ENCODE data around the gene SEC14L2.

The SEC14L2 gene

DNA sequence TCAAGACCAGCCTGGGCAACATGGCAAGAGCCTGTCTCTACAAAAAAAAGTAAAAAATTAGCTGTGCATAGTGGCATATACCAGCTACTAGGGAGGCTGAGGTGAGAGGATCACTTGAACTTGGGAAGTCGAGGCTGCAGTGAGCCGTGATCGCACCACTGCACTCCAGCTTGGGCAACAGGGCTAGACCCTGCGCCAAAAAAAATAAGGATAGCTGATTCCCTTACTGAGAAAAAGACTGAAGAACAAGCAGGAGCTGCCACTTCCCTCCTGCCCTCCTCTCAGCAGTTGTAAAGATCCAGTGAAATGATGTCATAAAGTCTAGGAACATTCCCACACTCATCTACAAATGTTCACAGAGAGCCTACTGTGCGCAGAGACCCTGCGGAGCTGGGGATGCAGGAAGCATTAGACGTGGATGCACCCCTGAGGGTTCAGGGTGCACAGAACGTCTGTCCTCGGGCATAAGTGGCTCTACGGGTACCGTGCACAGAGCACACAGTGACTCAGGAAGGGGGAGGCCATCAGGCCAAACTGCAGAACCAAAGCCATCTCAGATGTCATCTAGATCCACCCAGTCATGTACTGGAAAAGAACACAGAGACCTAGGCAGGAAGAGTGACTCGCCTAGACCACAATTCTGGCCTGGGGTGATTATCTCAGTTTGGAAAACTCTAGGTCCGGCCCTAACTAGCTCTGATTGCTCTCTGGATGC is 11.7 kb downstream of the SEC14L2 start:
- no peak for DNase-seq

DNA sequence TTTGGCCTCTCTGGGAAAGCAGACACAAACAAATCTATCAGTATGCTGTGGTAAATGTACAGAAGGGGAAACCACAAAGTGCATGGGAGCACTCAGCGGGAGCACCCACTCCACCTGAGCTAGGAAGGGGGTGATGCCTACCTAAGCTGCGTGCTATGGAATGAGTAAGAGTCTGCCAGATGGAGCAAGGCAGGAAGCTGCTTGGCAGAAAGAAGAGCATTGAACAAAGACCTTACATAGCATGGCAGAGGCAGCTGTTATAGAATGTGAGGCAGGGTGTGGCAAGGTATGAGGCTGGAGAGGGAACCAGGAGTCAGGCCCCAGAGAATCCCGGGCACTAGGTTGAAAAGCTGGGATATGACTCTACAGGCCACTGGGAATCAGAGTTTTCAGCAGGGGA is 15.0 kb downstream of the SEC14L2 start:
- no peak for DNase-seq

DNA sequence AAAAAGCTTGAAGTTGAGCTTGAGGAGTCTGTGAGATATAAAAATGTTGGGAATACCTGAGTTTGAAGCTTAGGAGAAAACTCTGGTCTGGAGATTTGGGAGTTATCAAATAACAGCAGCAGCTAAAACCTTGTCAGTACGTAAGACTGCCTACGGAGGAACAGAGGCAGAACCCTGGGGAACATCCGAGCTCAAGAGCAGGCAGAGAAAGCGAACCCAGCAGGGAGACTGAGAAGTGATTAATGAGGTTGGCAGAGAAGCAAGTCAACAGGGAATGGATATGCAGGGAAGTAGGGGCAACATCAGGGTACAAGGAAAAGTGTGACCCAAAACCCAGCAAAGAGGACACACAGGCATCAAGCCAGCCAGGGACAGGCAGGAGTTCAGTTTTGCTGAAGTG is 16.2 kb downstream of the SEC14L2 start:
- no peak for DNase-seq

DNA sequence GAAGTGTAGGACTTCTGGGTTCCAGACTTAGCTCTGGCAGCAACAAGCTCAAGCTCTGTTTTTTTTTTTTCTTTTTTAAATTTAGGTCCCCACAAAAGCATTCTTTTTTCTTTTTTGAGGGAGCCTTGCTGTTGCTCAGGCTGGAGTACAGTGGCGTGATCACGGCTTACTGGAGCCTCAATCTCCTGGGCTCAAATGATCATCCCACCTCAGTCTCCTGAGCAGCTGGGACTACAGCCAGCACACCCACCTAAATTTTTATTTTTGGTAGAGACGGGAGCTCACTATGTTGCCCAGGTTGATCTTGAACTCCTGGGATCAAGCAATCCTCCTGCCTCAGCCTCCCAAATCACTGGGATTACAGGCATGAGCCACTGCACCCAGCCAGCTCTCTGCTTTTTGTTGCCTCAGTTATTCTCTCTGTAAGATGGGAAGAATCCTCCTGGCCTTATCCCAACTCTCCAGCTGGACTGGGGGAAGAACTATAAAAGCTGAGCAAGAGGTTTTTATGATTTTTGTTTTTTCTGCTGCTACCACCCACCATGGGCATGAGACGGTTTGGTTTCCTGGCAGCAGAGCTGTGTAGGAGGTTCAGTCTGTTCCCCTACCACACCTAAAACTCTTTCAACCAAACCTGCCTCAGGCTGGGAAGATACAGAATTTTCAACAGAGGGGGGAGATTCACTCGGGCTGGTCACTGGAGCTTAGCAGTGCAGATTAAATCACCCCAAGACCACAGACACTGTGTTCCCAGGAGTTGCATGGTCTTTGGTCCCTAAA is 17.1 kb downstream of the SEC14L2 start:
- DNase-seq: no peak

DNA sequence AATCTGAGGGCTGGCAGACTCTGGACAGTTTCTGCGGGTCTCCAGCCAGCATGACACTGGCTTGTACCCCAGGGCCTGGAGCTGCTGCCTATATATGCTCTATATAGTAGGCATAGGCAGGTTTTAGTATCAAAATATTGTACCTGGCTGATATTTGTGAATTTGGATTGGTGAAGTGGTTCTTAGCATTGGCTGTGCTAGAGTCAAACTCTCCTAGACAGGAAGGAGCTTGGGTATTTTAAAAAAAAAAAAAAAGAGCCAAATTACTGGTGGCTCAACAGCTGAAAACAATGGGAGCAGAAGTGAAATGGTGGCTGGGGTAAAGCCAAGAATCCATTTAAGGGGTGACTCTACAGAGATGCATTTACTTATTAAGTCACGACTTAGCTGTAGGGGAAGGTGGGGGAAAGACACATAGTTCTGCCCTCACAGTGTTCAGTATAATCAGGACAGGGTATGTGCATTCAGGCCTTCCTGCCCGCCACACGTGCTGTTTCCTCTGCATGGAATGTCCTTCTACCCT is 17.8 kb downstream of the SEC14L2 start:
- DNase-seq: no peak

DNA sequence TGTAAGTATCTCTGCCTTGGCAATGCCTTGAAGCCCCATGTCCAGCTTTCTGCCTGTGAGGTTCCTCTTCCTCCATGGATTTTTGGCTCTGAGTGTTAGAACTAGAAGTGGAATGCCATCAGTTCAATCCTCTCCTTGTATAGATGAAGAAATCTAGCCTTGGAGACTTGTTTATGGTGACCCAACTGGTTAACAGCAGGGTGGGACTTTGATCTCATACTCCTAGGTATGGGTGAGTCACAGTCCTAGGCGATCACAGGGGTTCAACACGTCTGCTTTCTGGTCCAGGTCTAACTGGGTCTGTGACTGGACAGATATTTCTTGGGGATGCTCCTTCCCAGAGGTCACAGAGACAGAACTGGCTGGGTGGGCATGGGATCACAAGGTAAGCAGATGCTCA is 19.6 kb downstream of the SEC14L2 start:
- no peak for DNase-seq

DNA sequence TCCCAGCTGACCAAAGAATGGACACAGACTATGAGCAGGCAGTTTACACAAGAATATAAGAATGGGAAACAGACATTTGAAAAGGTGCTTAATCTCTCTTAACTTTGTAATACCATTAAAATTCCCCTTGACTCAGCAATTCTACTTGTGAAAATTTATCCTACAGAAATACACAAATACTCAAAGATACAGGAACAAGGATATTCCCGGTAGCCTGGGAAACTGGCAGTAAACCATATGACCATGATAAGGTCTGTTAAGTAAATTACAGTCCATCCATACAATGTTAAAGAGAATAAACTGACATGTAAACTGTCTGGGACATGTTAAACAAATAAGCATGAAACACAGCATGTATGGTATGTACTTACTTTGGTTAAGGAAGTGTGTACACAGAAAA is 20.0 kb downstream of the SEC14L2 start:
- no peak for DNase-seq

DNA sequence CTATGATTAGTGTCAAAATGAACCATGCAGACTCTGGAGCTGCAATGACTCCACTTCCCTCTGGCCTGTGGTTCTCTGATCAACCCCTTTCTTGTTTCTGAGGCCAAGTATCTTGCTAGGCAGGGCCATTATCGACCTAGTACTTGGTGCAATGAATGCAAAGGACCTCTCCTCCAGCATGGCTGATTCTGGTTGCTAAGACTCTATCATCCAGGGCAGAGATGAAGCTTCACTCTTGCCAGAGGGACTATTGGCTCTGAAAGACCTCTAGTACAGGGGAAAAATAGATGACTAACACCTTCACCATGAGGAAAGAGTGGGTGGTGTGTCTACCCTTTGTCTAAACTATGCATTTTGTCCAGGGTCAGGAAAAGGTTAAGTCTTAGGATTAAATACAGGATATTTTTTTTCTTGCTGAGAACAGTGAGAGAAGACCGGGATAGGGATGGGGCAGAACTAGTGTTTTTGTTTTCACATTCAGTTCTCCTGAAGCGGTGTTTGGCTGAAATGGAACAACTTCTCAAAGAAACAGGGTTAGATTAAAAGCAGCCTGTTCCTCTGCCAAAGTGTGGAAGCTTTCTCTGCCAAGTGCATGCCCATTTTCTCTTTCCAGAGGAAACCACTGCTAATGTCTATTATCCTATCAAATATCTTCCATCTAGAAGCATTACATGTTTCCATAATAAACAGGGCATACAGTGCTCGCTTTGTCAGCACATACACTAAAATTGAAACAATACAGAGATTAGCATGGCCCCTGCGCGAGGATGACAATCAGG is 23.7 kb downstream of the SEC14L2 start:
- DNase-seq: no peak

DNA sequence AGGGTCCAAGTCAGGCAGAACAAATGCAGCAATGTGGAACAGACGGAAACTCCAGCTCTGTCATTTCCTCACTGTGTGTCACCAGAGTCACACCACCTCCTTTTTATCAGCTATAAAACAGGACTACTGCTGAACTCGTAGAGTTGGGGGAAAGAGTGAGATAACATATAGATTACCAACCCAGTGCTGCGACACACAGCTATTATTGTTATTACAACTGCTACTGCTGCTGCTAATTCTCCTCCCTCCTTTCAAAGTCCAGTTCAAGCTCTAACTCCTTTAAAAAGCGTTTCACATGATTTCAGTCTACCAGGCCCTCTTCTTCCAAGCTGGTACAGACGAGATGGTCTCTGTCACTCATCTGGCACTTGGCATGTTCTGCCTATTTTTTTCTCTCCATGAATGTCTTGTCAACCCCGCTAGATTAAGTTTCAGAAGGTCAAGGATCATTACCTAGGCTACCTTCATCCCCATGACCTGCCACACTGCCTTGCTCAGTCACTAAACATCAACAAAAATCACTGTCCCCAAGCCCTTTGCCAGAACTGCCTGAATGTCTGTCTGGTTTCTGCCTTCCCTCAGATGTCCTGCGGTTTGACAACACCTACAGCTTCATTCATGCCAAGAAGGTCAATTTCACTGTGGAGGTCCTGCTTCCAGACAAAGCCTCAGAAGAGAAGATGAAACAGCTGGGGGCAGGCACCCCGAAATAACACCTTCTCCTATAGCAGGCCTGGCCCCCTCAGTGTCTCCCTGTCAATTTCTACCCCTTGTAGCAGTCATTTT is 25.1 kb downstream of the SEC14L2 start:
- DNase-seq: no peak

DNA sequence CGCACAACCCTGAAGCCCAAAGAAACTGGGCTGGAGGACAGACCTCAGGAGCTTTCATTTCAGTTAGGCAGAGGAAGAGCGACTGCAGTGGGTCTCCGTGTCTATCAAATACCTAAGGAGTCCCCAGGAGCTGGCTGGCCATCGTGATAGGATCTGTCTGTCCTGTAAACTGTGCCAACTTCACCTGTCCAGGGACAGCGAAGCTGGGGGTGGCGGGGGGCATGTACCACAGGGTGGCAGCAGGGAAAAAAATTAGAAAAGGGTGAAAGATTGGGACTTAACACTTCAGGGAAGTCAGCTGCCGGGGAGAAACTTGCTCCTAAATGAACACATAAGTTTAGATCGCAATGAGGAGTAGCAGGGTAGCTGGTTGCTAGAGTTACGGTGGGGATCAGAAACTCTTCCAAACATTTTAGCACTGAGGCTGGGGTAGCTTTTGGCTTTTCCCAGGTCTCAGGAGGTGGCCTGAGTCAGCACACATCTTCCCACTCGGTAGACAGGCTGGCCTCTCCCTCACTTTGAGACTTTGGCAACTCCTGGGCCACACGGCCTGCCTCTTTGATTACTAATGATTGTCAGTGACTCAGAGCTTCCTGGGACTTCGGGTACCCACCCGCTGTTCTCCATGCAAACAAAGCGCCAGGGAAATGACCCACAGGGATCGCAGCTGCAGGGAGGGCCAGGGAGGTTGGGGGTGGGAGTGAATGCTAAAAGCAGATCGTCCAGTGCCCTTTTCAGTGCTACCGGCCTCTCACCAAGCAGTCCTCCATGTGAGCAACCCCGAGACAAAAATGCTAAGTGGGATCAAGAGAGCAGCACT is 25.9 kb downstream of the SEC14L2 start:
- DNase-seq: no peak

DNA sequence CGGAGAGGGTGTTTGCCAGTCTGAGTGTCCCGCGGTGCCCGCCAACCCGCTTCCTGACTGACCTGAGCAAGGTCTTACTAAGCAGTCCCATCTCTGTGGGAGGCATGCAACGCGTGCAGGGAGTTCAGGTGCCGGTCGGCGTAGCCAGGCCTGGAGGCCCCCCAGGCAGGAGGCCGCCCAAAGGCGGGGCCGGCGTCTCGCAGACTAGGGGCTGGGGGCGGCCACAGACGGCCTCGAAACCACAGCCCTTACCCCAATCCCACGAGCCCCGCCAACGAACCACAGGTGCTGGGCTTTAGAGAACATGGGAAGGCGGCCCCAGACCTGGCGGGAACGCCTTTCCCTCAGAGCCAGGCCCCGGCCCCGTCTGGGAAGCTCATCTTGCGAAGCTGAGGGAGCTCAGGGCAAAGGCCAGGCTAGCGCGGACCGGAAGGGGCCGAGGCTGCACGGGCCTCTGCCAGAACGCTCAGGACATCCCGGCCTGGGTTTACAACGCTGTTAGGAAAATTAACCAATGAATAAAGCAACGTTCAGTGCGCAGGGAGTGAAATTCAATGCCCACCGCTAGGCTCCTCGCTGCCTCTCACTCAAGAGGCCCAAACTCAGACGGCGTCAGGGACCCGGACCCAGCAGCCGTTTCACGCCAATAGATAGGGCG is 26.6 kb downstream of the SEC14L2 start:
- no peak for DNase-seq

DNA sequence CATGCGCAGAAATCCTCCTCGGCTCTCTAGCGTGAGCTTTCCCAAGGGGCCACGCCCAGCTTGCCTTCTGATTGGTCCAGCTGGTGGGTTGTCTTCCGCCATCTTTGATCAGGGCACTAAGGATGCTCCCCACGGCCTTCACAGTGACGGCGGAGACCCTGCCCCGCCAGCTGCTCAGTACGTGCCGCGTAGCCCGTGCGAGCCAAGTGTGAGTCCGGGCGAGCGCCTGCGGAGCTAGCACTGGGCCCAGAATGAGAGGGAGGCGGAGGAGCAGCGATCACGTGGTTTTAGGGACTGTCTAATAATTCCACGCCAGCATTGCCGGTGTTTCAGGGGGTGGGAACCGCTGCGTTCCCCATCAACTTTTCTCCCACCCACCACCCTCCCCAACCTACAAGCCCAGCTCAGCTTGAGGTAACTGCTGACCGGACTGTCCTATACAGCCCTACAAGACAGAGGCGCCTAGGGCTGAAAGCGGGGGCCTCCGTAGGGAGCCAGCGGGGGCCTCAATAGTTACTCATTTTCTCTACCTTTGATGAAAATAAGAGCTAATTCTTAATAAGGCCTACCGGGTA is 27.2 kb downstream of the SEC14L2 start:
- DNase-seq: peak; percentile 95

DNA sequence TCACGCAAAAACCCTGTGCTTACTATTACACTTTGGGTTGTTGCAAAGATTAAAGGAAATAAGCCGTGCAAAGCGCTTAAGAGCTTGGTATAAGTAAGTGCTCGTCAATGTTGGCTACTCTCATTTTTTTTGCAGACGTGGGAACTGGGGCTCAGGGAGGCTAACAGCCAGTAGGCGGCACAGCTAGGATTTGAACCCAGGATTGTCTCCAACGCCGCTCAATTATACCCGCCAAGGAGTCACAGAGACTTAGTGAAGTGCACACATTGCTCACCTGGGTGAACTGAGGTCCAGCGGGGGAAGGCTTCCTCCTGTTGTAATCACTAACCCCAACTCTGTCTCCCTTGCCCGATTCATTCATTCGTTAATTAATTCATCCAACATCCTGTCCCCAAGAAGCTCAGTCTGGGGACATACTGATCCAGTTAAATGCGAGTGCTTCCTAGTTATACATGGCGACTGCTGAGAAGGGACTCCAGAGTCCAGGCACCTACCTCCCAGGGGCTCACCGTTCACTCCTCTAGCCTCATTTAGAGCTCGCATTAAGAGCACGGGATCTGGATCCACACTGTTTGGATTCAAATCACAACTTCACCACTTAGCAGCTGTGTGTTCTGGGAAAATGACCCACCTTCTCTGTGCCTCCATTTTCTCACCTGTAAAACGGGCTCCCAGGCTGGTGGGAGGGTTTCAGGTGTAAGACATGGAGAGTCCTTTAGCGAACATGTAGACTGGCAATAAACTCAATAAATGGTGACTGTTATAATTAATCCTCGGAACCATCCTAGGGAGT is 27.9 kb downstream of the SEC14L2 start:
- no peak for DNase-seq

DNA sequence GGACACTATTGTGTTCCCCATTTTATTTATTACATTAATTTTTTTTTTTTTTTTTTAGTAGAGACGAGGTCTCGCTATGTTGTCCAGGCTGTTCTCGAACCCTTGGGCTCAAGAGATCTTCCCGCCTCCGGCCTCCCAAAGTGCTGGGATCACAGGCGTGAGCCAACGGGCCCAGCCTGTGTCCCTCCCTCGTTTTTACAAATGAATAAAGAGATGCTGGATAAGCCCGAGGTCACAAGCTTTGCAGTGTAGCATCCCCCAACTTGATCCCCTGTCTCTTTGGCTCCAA is 28.5 kb downstream of the SEC14L2 start:
- no peak for DNase-seq

DNA sequence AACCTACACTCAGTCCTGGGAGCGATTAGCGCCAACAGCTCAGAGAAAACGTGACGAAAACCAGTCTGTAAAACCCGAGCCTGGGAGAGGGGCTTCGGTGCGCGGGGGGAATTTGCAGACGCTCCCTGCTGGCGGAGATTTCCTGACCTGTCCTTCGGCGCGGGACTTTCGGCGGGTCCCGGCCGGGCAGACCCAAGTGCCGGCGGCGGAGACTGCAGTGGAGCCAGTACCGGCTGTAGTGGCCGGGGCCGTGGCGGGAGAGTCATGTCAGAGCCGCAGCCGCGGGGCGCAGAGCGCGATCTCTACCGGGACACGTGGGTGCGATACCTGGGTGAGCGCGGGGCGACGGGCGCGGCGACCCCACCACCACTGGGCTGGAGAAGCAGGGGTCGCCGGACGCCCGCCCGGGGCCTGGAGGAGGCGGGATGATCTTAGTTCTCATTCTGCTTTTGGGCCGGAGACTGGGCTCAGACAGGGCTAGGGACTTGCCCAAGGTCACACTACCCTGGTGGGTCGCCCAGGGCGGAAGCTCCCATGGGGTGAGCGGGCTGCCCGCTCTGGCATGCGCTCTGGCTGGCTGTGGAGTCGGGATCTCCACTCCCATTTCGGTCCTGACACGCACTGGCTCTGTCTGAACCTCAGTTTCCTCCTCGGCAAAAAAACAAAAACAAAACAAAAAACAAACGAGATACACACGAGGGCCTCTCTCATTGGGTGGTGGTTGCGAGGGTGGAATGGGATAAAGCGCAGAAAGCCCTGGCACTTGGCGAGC is 29.0 kb downstream of the SEC14L2 start, which contains the start of gene MTFP1:
TSS of gene MTFP1 (plus strand) at position 153 of the 772 bp plus-strand sequence. CDS start at position 265, 112 bp downstream.
- peak; percentile 13 for DNase-seq

DNA sequence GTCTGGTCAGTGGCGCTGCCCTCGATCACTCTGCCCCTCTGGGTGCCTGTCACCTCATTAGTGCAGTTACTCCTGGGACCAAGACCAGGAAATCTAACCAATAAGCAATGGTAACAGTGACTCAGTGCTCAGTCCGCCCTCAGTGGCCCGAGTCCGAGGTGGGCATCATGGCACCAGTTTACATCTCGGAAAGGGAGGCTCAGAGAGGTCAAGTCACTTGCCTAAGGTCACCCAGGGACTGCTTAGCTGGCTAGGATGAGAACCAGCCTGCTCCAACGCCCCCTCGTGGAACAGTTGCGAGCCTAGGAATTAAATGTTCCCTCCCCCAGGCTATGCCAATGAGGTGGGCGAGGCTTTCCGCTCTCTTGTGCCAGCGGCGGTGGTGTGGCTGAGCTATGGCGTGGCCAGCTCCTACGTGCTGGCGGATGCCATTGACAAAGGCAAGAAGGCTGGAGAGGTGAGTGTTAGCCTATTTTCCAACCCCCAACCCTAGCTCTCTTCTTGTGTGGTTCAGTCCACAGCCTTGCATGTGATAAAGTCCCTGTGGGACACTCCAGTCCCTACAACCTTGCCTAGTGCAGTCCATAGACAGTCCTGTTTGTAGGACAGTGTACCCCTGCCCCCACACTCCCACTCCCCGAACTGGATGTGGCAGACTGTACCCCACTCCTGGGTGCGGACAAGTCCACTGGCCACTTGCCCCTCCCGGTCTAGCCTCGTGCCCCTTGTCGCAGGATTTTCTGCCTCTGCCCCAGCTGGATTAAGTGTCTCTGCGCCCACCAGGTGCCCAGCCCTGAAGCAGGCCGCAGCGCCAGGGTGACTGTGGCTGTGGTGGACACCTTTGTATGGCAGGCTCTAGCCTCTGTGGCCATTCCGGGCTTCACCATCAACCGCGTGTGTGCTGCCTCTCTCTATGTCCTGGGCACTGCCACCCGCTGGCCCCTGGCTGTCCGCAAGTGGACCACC is 29.9 kb downstream of the SEC14L2 start:
- peak; percentile 26 for DNase-seq

DNA sequence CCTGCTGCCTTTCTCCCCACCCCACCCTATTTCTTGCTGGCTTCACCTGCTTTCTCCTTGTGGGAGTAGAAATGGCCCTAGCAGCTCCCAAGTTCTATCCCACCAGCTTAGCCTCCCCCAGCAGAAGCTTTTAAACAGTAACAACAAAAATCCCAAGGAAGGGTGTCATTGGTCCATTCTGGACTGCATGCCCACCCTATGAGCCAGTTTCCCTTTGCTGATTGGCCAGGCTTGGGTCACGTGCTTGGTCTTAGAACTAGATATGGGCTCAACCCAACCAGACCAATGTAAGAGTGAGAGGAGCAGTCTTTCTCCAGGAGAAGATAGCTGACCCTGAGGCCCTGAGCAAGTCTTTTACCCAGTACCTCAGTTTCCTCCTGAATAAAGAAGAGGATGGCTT is 31.1 kb downstream of the SEC14L2 start:
- DNase-seq: no peak

DNA sequence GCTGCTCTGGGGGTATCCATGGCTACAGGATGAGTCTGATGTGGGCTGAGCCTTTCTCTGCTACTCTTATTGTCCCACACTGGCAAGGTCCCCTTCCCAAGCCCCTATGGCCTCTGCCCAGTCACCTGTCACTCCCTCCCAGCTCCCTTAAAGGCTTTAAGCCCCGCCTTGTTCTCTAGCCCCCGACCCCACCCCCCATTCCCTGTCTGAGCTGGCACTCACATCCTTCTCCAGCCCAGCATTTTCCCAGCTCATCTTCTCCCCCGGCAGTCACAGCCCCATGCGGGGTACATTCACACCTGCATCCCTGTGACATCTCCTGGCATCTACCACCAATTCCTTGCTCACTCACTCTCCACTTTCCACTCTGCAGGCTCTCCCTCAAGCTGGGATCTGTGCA is 33.1 kb downstream of the SEC14L2 start:
- DNase-seq: no peak

Measured in NCI-H2029 treated with DMSO at 0.1 percent for 48 hours (cell line).